Stimulated activated CD4-positive, alpha-beta T cell treated with anti-CD3 and anti-CD28 coated beads, Interleukin-4, amount 100 ng/mL, for 24 hours (primary cell): Measurements from ENCODE around the gene ARFGAP1.

ENCODE experiments used
- DNase-seq: peaks from one replicate; pipeline ENCODE4 v3.0.0-alpha.2; 2020

The ARFGAP1 gene

GRCh38 chr20:63261060-63261794, 11.4 kb upstream of the ARFGAP1 start:
- DNase-seq = no peak

GRCh38 chr20:63261795-63262528, 10.7 kb upstream of the ARFGAP1 start:
- no peak for DNase-seq

GRCh38 chr20:63262836-63263235, 9.8 kb upstream of the ARFGAP1 start:
- no peak for DNase-seq

GRCh38 chr20:63264000-63264399, 8.6 kb upstream of the ARFGAP1 start:
- no peak for DNase-seq

GRCh38 chr20:63264519-63264918, 8.1 kb upstream of the ARFGAP1 start:
- no peak for DNase-seq

GRCh38 chr20:63265891-63266515, 6.6 kb upstream of the ARFGAP1 start:
- DNase-seq = no peak

- DNase-seq = no peak
Measured at GRCh38 chr20:63267691-63268090, 4.9 kb upstream of the ARFGAP1 start.

GRCh38 chr20:63268256-63268655, 4.4 kb upstream of the ARFGAP1 start:
- no peak for DNase-seq

GRCh38 chr20:63268671-63269439, 3.8 kb upstream of the ARFGAP1 start:
- DNase-seq = no peak

- no peak for DNase-seq
Measured at GRCh38 chr20:63269724-63270123, 2.9 kb upstream of the ARFGAP1 start.

- no peak for DNase-seq
Measured at GRCh38 chr20:63270606-63271325, 1.8 kb upstream of the ARFGAP1 start.

- no peak for DNase-seq
Measured at GRCh38 chr20:63273059-63273579, 506 bp downstream of the ARFGAP1 start.

GRCh38 chr20:63273635-63274380, 1.2 kb downstream of the ARFGAP1 start:
- DNase-seq = no peak

- no peak for DNase-seq
Measured at GRCh38 chr20:63274381-63275228, 2.0 kb downstream of the ARFGAP1 start.

- DNase-seq = no peak
Measured at GRCh38 chr20:63275825-63276224, 3.2 kb downstream of the ARFGAP1 start.

GRCh38 chr20:63276956-63277355, 4.3 kb downstream of the ARFGAP1 start:
- DNase-seq = no peak

GRCh38 chr20:63277466-63278272, 5.1 kb downstream of the ARFGAP1 start:
- no peak for DNase-seq

- no peak for DNase-seq
Measured at GRCh38 chr20:63278661-63279060, 6.0 kb downstream of the ARFGAP1 start.

GRCh38 chr20:63279931-63280330, 7.3 kb downstream of the ARFGAP1 start:
- DNase-seq = no peak

- no peak for DNase-seq
Measured at GRCh38 chr20:63280371-63280770, 7.8 kb downstream of the ARFGAP1 start.
